ENCODE measurements around the gene CPEB4. TPM values are rescaled to one million over a fixed set of nuclear protein-coding genes. Genes with fewer than 3 reads are reported as not detected.

The CPEB4 gene
- total RNA-seq, 4 donors from 2014 or later, result 33.2 to 51.6 (median 44.8) TPM

DNA sequence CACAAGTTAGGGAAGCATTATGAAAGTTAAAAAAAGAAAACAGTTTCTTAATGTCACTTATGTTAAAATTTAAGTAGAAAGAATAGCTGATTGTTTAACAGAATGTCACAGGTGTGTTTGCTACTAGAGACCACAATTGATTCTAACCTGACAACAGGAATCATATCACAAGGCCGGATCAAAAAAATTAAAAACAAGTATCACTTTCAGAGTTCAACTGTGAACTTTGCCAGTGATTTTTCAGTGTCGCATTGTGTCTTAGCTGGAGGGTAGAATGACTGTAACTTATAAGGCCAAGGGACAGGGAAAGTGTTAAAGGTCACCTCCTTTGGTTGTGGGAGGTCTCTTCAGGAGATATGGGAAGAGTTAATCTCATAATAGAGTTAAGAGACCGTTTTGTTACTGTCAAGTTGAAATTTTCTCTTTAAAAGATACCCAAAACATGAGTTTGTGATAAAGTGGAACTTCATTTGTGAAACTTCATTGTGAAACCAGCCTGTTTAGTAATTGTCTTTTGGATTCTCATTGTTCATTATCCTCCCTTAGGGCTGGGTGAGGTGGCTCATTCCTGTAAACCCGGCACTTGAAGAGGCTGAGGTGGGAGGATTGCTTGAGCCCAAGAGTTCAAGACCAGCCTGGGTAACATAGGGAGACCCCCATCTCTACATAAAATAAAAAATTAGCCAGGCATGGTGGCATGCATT is 40.9 kb downstream of the CPEB4 start:
- WGBS, 2 donors, result 69% methylated on average over 4 of the region's 4 CpGs
- no peak overlapping the region for H3K27ac ChIP-seq

DNA sequence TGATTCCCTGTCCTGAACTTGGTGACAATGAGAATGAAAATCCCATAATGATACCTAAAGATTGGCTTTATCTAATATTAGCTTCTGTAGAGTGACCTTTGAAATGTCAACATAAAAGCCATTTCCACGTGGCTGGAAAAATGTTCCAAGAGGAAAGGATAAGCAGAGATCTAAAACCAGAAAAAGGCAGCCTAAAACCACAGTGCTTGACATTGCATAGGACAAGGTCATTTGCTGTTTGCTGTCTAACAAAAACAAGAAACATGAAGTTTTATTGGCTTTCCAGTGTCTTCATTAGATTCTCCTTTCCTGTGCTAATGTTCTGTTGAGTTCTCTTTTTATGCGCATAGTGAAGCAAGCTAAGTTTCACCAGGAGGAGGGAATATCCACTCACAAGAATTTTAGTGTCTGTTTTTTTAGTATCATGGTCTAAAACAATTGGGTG is 44.6 kb downstream of the CPEB4 start:
- peaks cover 0 to 24% (median 0%) of the 10 kb centered on the region in 3 donors for H3K36me3 ChIP-seq
- no peaks in the 10 kb centered on the region for H3K9me3 ChIP-seq
- no peak for DNase-seq
- intact Hi-C loops (cut with DNase I), result no loop called here
- no peak overlapping the region for H3K27ac ChIP-seq
- TF ChIP-seq, protein P1, sequence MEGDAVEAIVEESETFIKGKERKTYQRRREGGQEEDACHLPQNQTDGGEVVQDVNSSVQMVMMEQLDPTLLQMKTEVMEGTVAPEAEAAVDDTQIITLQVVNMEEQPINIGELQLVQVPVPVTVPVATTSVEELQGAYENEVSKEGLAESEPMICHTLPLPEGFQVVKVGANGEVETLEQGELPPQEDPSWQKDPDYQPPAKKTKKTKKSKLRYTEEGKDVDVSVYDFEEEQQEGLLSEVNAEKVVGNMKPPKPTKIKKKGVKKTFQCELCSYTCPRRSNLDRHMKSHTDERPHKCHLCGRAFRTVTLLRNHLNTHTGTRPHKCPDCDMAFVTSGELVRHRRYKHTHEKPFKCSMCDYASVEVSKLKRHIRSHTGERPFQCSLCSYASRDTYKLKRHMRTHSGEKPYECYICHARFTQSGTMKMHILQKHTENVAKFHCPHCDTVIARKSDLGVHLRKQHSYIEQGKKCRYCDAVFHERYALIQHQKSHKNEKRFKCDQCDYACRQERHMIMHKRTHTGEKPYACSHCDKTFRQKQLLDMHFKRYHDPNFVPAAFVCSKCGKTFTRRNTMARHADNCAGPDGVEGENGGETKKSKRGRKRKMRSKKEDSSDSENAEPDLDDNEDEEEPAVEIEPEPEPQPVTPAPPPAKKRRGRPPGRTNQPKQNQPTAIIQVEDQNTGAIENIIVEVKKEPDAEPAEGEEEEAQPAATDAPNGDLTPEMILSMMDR (IDR thresholded peaks at IDR 0.05), result no peak
- no peak for TF ChIP-seq POLR2A (IDR thresholded peaks at IDR 0.05)
- WGBS, 2 donors, result 59 to 77% methylated on average over 2 of the region's 2 CpGs
- H3K4me3 ChIP-seq, result no peak overlapping the region
- no peaks in the 10 kb centered on the region for H3K27me3 ChIP-seq
- H3K4me1 ChIP-seq, result peaks cover 0 to 14% (median 0%) of the 10 kb centered on the region in 3 donors

More for the DNA sequence above, 40.9 kb downstream of the CPEB4 start:
- TF ChIP-seq, protein P1 (IDR thresholded peaks at IDR 0.05), result no peak
- TF ChIP-seq POLR2A (IDR thresholded peaks at IDR 0.05), result no peak
- H3K27me3 ChIP-seq, result no peaks in the 10 kb centered on the region
- no peaks in the 10 kb centered on the region for H3K9me3 ChIP-seq
- H3K36me3 ChIP-seq, result peaks cover 0 to 27% (median 0%) of the 10 kb centered on the region in 3 donors
- DNase-seq, result no peak
- H3K4me1 ChIP-seq, result peaks cover 3 to 43% (median 3%) of the 10 kb centered on the region in 3 donors
- H3K4me3 ChIP-seq, result no peak overlapping the region
- intact Hi-C loops (cut with DNase I), result no loop called here

DNA sequence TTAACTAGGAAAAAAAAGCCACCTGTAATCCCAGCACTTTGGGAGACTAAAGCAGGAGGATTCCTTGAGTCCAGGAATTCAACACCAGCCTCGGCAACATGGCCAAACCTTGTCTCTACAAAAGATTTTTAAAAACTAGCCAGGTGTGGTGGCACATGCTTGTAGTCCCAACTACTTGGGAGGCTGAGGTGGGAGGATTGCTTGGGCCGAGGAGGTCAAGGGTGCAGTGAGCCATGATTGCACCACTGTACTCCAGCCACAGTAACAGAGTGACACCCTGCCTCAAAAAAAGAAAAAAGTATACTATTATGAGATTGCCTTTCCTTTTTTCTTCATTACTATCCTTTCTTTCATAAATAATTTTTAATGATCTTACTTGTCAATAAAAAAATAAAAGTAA is 45.8 kb downstream of the CPEB4 start:
- WGBS, 2 donors, result 75 to 100% methylated on average over 2 of the region's 2 CpGs
- peaks cover 0 to 9% (median 0%) of the 10 kb centered on the region in 3 donors for H3K4me1 ChIP-seq

DNA sequence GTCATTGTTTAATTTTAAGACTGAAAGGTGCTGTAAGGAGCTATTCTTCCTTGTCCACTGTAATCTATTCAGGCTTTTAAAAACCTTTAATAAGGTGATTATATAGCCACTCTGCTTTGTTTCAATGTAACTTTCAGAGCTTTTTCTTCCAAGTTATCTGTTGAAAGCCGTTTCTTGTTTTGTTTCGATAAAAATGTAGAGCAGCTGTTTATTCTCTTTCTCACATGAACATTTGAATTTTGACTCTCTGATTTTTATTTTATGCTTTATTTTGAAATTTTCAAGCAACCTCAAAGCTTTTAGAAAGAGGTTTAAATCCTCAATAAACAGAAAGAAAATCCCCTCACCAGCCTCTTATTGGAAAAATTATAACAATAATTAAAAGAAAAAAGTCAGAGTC is 47.2 kb downstream of the CPEB4 start:
- Histone ChIP-seq H3K27ac (no peak overlapping the region), H3K4me3 (no peak overlapping the region), H3K9me3 (no peaks in the 10 kb centered on the region), H3K36me3 (peaks cover 0 to 18% (median 0%) of the 10 kb centered on the region in 3 donors), H3K4me1 (peaks cover 0 to 6% (median 0%) of the 10 kb centered on the region in 3 donors), H3K27me3 (no peaks in the 10 kb centered on the region)
- 83 to 89% methylated on average over 2 of the region's 2 CpGs for WGBS, 2 donors
- DNase-seq, result no peak
- intact Hi-C loops (cut with DNase I), result no loop called here
- TF ChIP-seq POLR2A (IDR thresholded peaks at IDR 0.05), result no peak
- TF ChIP-seq, protein P1 (IDR thresholded peaks at IDR 0.05), result no peak

More for the DNA sequence above, 45.8 kb downstream of the CPEB4 start:
- no peak for TF ChIP-seq POLR2A (IDR thresholded peaks at IDR 0.05)
- TF ChIP-seq, protein P1 (IDR thresholded peaks at IDR 0.05), result no peak
- H3K4me3 ChIP-seq, result no peak overlapping the region
- no peak for DNase-seq
- no peaks in the 10 kb centered on the region for H3K27me3 ChIP-seq
- H3K36me3 ChIP-seq, result peaks cover 0 to 23% (median 0%) of the 10 kb centered on the region in 3 donors
- no peak overlapping the region for H3K27ac ChIP-seq
- intact Hi-C loops (cut with DNase I), result no loop called here
- H3K9me3 ChIP-seq, result no peaks in the 10 kb centered on the region

DNA sequence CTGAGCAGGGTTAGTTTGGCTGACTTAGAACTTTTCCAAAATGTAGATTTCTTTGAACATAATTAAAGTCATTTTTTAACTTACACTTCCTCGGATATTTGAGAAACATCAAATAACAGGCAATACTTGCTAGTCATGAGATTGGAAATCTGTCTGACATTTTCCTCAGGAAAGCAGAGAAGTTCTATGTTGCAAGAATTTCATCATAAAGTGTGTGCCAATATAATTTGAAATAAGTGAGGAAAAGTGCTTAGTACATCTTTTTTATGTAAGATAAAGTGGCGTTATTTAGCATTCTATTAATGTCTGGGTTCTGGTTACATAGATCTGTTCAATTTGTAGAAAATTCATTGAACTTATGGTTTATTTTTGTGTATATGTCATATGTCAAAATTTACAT is 52.1 kb downstream of the CPEB4 start:
- TF ChIP-seq POLR2A (IDR thresholded peaks at IDR 0.05), result no peak
- no peak overlapping the region for H3K4me3 ChIP-seq
- peaks cover 0 to 12% (median 5%) of the 10 kb centered on the region in 3 donors for H3K4me1 ChIP-seq
- no peak overlapping the region for H3K27ac ChIP-seq
- WGBS, 2 donors, result 77 to 91% methylated on average over 2 of the region's 2 CpGs
- DNase-seq, result no peak
- no peaks in the 10 kb centered on the region for H3K27me3 ChIP-seq
- H3K9me3 ChIP-seq, result no peaks in the 10 kb centered on the region
- peaks cover 0 to 18% (median 0%) of the 10 kb centered on the region in 3 donors for H3K36me3 ChIP-seq
- intact Hi-C loops (cut with DNase I), result no loop called here

Data from esophagus squamous epithelium (tissue), 5 donors.